ENCODE results near the gene F2R. TPM values are rescaled to one million over a fixed set of nuclear protein-coding genes. Genes with fewer than 3 reads are reported as not detected.

The F2R gene
- total and polyA plus RNA-seq, 2 of the 13 experiments (the other 11 are each of a cell fraction or from before 2014, with no cell fraction given) = 8.3 to 12.3 TPM

DNA sequence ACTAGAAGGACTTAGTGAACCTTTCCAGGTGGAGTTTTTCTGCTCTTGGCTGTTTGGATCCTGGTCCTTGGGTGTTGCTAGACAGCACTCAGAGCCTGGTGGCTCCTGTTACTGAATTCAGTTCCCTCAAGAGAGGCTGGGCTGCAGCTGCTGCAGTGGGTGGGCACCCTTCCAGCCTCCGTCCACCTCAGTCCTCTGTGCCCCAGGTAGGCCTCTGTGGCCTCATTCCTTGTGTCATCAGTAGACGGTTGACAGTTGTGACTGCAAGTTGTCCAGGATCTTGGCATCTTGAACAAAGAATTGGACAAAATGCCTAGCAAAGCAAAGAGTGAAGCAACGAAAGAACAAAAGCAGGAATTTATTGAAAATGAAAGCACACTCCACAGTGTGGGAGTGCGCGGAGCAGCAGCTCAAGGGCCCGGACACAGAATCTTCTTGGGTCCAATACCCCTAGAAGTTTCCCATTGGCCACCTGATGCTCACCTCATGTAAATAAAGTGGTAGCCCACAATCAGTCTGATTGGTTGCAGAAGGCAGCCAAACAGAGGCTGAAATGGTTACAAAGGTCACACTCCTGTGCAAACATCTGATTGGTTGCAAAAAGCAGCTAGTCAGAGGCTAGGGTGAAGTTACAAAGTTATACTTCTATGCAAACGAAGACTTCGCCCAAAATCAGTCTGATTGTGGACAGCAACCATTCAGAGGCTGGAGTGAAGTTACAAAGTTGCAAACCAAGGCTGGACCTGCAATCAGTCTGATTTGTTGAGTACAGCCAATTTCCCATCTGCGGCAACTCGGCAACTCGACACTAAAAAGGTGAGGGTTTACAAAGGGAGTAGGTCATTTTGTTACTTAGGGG lies 40.1 kb downstream of the F2R start (continued):
- TF ChIP-seq, protein P1, sequence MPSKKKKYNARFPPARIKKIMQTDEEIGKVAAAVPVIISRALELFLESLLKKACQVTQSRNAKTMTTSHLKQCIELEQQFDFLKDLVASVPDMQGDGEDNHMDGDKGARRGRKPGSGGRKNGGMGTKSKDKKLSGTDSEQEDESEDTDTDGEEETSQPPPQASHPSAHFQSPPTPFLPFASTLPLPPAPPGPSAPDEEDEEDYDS (CRISPR knock-in tag; IDR thresholded peaks at IDR 0.05) = peak; percentile 76
- TF ChIP-seq, protein P2, sequence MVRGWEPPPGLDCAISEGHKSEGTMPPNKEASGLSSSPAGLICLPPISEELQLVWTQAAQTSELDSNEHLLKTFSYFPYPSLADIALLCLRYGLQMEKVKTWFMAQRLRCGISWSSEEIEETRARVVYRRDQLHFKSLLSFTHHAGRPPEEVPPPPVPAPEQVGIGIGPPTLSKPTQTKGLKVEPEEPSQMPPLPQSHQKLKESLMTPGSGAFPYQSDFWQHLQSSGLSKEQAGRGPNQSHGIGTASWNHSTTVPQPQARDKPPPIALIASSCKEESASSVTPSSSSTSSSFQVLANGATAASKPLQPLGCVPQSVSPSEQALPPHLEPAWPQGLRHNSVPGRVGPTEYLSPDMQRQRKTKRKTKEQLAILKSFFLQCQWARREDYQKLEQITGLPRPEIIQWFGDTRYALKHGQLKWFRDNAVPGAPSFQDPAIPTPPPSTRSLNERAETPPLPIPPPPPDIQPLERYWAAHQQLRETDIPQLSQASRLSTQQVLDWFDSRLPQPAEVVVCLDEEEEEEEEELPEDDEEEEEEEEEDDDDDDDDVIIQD (CRISPR knock-in tag; IDR thresholded peaks at IDR 0.05; ENCODE audit: low read depth) = 0 out of 2 replicates have a peak, but pooled peaks have one; percentile 12
- TF ChIP-seq ASH2L (IDR thresholded peaks at IDR 0.05; ENCODE audit: insufficient read length, low read depth, low read length) (peak; percentile 56), ZMYM3 (CRISPR knock-in tag; IDR thresholded peaks at IDR 0.05) (no peak), FOSL1 (CRISPR knock-in tag; IDR thresholded peaks at IDR 0.05; ENCODE audit: borderline replicate concordance) (no peak), PHF20 (CRISPR knock-in tag; IDR thresholded peaks at IDR 0.05) (0 out of 2 replicates have a peak, but pooled peaks have one; percentile 26), KAT8 (CRISPR knock-in tag; IDR thresholded peaks at IDR 0.05) (peak; percentile 64), ZNF180 (CRISPR knock-in tag; IDR thresholded peaks at IDR 0.05; ENCODE audit: borderline replicate concordance, low read depth) (no peak), ZIK1 (CRISPR knock-in tag; IDR thresholded peaks at IDR 0.05; ENCODE audit: borderline replicate concordance, low read depth) (no peak), AHR (CRISPR knock-in tag; IDR thresholded peaks at IDR 0.05) (no peak), PPARG (CRISPR knock-in tag; conservative IDR thresholded peaks at IDR 0.05) (peak; percentile 96), ZZZ3 (CRISPR knock-in tag; IDR thresholded peaks at IDR 0.05; ENCODE audit: borderline replicate concordance) (no peak), KMT2B (CRISPR knock-in tag; IDR thresholded peaks at IDR 0.05) (no peak), ZNF143 (CRISPR knock-in tag; IDR thresholded peaks at IDR 0.05) (no peak)
- TF ChIP-seq, protein P3, sequence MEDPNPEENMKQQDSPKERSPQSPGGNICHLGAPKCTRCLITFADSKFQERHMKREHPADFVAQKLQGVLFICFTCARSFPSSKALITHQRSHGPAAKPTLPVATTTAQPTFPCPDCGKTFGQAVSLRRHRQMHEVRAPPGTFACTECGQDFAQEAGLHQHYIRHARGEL (CRISPR knock-in tag; IDR thresholded peaks at IDR 0.05) = no peak
- TF ChIP-seq, protein P4, sequence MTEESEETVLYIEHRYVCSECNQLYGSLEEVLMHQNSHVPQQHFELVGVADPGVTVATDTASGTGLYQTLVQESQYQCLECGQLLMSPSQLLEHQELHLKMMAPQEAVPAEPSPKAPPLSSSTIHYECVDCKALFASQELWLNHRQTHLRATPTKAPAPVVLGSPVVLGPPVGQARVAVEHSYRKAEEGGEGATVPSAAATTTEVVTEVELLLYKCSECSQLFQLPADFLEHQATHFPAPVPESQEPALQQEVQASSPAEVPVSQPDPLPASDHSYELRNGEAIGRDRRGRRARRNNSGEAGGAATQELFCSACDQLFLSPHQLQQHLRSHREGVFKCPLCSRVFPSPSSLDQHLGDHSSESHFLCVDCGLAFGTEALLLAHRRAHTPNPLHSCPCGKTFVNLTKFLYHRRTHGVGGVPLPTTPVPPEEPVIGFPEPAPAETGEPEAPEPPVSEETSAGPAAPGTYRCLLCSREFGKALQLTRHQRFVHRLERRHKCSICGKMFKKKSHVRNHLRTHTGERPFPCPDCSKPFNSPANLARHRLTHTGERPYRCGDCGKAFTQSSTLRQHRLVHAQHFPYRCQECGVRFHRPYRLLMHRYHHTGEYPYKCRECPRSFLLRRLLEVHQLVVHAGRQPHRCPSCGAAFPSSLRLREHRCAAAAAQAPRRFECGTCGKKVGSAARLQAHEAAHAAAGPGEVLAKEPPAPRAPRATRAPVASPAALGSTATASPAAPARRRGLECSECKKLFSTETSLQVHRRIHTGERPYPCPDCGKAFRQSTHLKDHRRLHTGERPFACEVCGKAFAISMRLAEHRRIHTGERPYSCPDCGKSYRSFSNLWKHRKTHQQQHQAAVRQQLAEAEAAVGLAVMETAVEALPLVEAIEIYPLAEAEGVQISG (CRISPR knock-in tag; IDR thresholded peaks at IDR 0.05) = peak; percentile 22; the same call in 1 of the 2 replicates
- TF ChIP-seq, protein P5, sequence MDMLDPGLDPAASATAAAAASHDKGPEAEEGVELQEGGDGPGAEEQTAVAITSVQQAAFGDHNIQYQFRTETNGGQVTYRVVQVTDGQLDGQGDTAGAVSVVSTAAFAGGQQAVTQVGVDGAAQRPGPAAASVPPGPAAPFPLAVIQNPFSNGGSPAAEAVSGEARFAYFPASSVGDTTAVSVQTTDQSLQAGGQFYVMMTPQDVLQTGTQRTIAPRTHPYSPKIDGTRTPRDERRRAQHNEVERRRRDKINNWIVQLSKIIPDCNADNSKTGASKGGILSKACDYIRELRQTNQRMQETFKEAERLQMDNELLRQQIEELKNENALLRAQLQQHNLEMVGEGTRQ (IDR thresholded peaks at IDR 0.05; ENCODE audit: low read depth, low read length) = no peak
- TF ChIP-seq, protein P5 (CRISPR knock-in tag; IDR thresholded peaks at IDR 0.05; ENCODE audit: borderline replicate concordance) = no peak
- TF ChIP-seq, protein P6, sequence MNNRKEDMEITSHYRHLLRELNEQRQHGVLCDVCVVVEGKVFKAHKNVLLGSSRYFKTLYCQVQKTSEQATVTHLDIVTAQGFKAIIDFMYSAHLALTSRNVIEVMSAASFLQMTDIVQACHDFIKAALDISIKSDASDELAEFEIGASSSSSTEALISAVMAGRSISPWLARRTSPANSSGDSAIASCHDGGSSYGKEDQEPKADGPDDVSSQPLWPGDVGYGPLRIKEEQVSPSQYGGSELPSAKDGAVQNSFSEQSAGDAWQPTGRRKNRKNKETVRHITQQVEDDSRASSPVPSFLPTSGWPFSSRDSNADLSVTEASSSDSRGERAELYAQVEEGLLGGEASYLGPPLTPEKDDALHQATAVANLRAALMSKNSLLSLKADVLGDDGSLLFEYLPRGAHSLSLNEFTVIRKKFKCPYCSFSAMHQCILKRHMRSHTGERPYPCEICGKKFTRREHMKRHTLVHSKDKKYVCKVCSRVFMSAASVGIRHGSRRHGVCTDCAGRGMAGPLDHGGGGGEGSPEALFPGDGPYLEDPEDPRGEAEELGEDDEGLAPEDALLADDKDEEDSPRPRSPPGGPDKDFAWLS (CRISPR knock-in tag; IDR thresholded peaks at IDR 0.05; ENCODE audit: borderline replicate concordance) = no peak
